OCI-LY1 (cell line): ENCODE measurements around the gene PCSK2.

Source experiments
- H2AFZ ChIP-seq: fragments of 200-600 bp; sonication (generic), shearing (Covaris generic); 2 replicates; pipeline ENCODE4 v1.6.0; 2014; ENCODE audit warnings: antibody characterized with exemption, mild to moderate bottlenecking, low read length
- H3F3A ChIP-seq: fragments of 200-600 bp; sonication (generic), shearing (Covaris generic); 2 replicates; pipeline ENCODE4 v1.6.0; 2014; ENCODE audit warnings: mild to moderate bottlenecking, antibody characterized with exemption, low read length, moderate library complexity; ENCODE audit not compliant: insufficient read depth
- H3K27ac ChIP-seq: fragments of 200-600 bp; sonication (generic); 2 replicates; pipeline ENCODE4 v1.5.1; 2014; ENCODE audit warnings: low read length, mixed run types, mild to moderate bottlenecking, low read depth; ENCODE audit not compliant: poor library complexity, severe bottlenecking
- H3K27me3 ChIP-seq: fragments of 200-600 bp; sonication (generic); 2 replicates; pipeline ENCODE4 v1.6.0; 2014; ENCODE audit warnings: antibody characterized with exemption, mild to moderate bottlenecking, low read length, moderate library complexity; ENCODE audit not compliant: insufficient read depth
- H3K36me3 ChIP-seq: fragments of 200-600 bp; sonication (generic); 2 replicates; pipeline ENCODE4 v1.6.1; 2014; ENCODE audit warnings: mild to moderate bottlenecking, antibody characterized with exemption, low read length, moderate library complexity, mixed read lengths; ENCODE audit not compliant: insufficient read depth
- H3K4me1 ChIP-seq: fragments of 200-600 bp; sonication (generic); 2 replicates; pipeline ENCODE4 v1.5.1; 2014; ENCODE audit warnings: mild to moderate bottlenecking, low read length, moderate library complexity; ENCODE audit not compliant: insufficient read depth, severe bottlenecking
- H3K4me2 ChIP-seq: fragments of 200-600 bp; sonication (generic), shearing (Covaris generic); 2 replicates; pipeline ENCODE4 v1.6.1; 2014; ENCODE audit warnings: low read length
- H3K4me3 ChIP-seq: fragments of 200-600 bp; sonication (generic); 2 replicates; pipeline ENCODE4 v1.5.1; 2014; ENCODE audit warnings: low read length, low read depth, mild to moderate bottlenecking, mixed read lengths; ENCODE audit not compliant: poor library complexity, severe bottlenecking
- H3K79me2 ChIP-seq: fragments of 200-600 bp; shearing (Covaris generic); 2 replicates; pipeline ENCODE4 v1.6.1; 2016; ENCODE audit warnings: mixed run types, low read length, mixed read lengths; ENCODE audit not compliant: insufficient read depth
- H3K9ac ChIP-seq: fragments of 200-600 bp; sonication (generic), shearing (Covaris generic); 2 replicates; pipeline ENCODE4 v1.6.1; 2014; ENCODE audit warnings: mild to moderate bottlenecking, low read length, mixed read lengths
- H3K9me2 ChIP-seq: fragments of 200-600 bp; sonication (generic), shearing (Covaris generic); 2 replicates; pipeline ENCODE4 v1.6.1; 2014; ENCODE audit warnings: low read depth, mild to moderate bottlenecking, low read length, mixed read lengths
- H3K9me3 ChIP-seq: fragments of 200-600 bp; shearing (Covaris generic); 2 replicates; pipeline ENCODE4 v1.6.1; 2014; ENCODE audit warnings: low read length, mixed read lengths
- H4K20me1 ChIP-seq: fragments of 200-600 bp; sonication (generic), shearing (Covaris generic); 2 replicates; pipeline ENCODE4 v1.6.0; 2016; ENCODE audit warnings: mild to moderate bottlenecking, low read length; ENCODE audit not compliant: insufficient read depth
- CTCF ChIP-seq: fragments of 200-600 bp; sonication (generic), shearing (Covaris generic); IDR thresholded peaks from 2 replicates; pipeline ENCODE4 v1.5.1; 2017; ENCODE audit warnings: mild to moderate bottlenecking, antibody characterized with exemption, low read length, moderate library complexity, mixed read lengths
- EZH2 ChIP-seq: fragments of 200-600 bp; sonication (generic), shearing (Covaris generic); IDR thresholded peaks from 2 replicates; pipeline ENCODE4 v1.8.0; 2017; ENCODE audit warnings: borderline replicate concordance, mixed run types, mild to moderate bottlenecking, antibody characterized with exemption, low read length, moderate library complexity, mixed read lengths

PCSK2 gene

DNA sequence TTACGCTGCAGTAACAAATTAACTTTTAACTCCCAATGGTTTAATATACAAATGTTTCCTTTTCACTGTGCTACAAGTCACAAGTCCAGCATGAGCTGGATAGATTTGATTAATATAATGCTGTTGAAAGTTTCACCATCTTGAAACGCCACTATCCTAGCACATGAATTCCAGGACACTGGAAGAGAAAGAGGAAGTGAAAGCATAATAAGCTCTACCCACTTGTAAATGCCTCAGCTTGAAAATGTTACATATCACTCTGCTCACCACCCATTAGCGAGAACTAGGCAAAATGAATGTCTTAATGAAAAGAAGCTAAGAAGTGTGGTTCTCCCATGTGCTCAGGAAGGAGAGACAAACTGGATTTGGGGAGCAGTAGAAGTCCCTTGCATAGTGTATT is 46.9 kb downstream of the PCSK2 start:
- Histone ChIP-seq H3K4me1 (no peaks in the 10 kb centered on the region), H3K27me3 (no peaks in the 10 kb centered on the region), H3K4me3 (no peak overlapping the region), H3K36me3 (no peaks in the 10 kb centered on the region), H3F3A (no peaks in the 10 kb centered on the region), H3K9me3 (no peaks in the 10 kb centered on the region), H3K9me2 (no peaks in the 10 kb centered on the region), H3K4me2 (no peak overlapping the region), H3K27ac (no peak overlapping the region), H3K9ac (no peak overlapping the region), H4K20me1 (no peaks in the 10 kb centered on the region), H3K79me2 (no peaks in the 10 kb centered on the region), H2AFZ (no peak overlapping the region)
- TF ChIP-seq EZH2 (no peak), CTCF (no peak)

GRCh38 chr20:17276101-17276500 is 49.3 kb downstream of the PCSK2 start:
- no peaks in the 10 kb centered on the region for H4K20me1 ChIP-seq
- H3K9me2 ChIP-seq, result no peaks in the 10 kb centered on the region
- no peaks in the 10 kb centered on the region for H3F3A ChIP-seq
- no peak overlapping the region for H3K4me3 ChIP-seq
- H3K9ac ChIP-seq, result no peak overlapping the region
- no peaks in the 10 kb centered on the region for H3K27me3 ChIP-seq
- no peaks in the 10 kb centered on the region for H3K36me3 ChIP-seq
- no peak for TF ChIP-seq EZH2
- TF ChIP-seq CTCF, result no peak
- no peak overlapping the region for H2AFZ ChIP-seq
- H3K4me2 ChIP-seq, result no peak overlapping the region
- H3K27ac ChIP-seq, result no peak overlapping the region
- no peaks in the 10 kb centered on the region for H3K9me3 ChIP-seq
- no peaks in the 10 kb centered on the region for H3K79me2 ChIP-seq
- no peaks in the 10 kb centered on the region for H3K4me1 ChIP-seq

DNA sequence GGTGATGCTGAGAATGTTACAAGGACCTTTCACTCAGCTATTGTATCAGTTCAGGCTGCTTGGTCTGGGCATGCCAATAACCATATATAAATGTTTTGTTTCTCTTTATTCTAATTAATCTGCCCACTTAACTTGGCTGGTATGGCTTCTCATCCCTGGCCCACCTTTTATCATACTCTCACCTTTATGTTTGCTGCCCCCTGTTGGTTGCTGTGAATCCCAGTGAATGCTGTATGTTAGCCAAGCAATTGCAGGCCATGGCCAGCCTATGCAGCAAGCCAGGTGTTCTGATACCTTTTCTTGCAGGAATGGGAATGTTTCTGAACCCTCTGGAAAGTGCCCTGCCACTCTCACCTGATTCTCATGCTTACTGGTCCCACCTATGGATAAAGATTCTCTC is 54.6 kb downstream of the PCSK2 start:
- no peaks in the 10 kb centered on the region for H4K20me1 ChIP-seq
- no peaks in the 10 kb centered on the region for H3K27me3 ChIP-seq
- H3K9me2 ChIP-seq, result no peaks in the 10 kb centered on the region
- H3K9me3 ChIP-seq, result no peaks in the 10 kb centered on the region
- H3F3A ChIP-seq, result no peaks in the 10 kb centered on the region
- H3K4me2 ChIP-seq, result no peak overlapping the region
- H3K4me3 ChIP-seq, result no peak overlapping the region
- H3K36me3 ChIP-seq, result no peaks in the 10 kb centered on the region
- H3K4me1 ChIP-seq, result no peaks in the 10 kb centered on the region
- TF ChIP-seq EZH2 (no peak), CTCF (peak; percentile 73)
- no peak overlapping the region for H3K27ac ChIP-seq
- H3K79me2 ChIP-seq, result no peaks in the 10 kb centered on the region
- no peak overlapping the region for H3K9ac ChIP-seq
- H2AFZ ChIP-seq, result no peak overlapping the region
